KOPT-K1 (cell line): ENCODE results near the gene CLMN.
A peak's percentile ranks its signal among the peaks of the same experiment; 100 is the strongest.
"Not testable (repeated sequence)": the region's sequence is repeated elsewhere in the genome, so short reads cannot be mapped to it uniquely, and the experiment has no call there.

ENCODE experiments used
- H3K27ac ChIP-seq: fragments of 200-600 bp; sonication (generic); 2 replicates; pipeline ENCODE4 v1.5.1; 2016; ENCODE audit warnings: antibody characterized with exemption, mild to moderate bottlenecking, low read depth, low read length; ENCODE audit not compliant: poor library complexity, severe bottlenecking
- H3K36me3 ChIP-seq: fragments of 200-600 bp; sonication (generic); 2 replicates; pipeline ENCODE4 v1.5.1; 2017; ENCODE audit warnings: antibody characterized with exemption, mild to moderate bottlenecking, low read length, moderate library complexity; ENCODE audit not compliant: insufficient read depth
- H3K9me3 ChIP-seq: fragments of 200-600 bp; sonication (generic); 2 replicates; pipeline ENCODE4 v1.5.1; 2017; ENCODE audit warnings: antibody characterized with exemption, low read length, mild to moderate bottlenecking; ENCODE audit not compliant: insufficient read depth, poor library complexity, severe bottlenecking

Gene CLMN

DNA sequence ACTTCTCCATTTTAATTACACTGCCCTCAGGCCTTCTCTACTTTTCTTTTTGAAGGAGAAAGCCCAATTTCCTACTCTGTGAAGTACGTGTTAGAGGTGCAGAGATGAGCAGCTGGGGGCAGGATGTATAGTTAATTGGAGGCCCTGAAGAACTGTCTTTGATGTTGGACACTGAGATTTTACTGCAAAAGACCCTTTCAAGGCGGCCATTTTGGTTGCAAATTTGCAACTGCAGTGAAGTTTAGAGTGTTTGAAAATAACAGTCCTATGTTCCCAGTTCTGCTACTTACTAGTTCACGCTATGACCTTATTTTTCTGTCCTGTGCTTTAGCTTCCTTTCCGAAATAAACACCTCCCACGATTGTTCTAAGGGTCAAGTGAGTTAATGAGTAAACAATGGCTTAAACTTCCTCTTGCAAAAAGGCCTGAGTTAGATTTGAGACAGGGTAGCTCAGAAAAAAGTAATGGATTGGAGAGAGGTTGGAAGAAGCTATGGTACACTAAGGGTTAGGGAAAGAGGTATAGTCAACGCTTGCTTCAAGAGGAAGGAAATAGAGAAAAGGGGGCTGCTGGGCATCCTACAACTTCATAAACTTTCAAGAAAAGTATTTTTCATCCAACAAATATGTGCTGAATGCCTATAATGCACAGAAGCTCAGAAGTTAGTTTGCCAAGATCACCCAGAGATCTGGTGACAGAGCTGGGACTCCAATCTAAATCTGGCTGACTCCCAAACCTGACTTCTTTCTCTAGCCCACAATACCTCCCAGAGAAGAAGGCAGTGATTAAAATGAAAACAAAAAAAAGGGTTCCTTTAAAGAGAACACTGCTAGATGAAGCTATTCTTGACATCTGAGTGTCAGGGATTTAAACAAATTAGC, 135.9 kb downstream of the CLMN start:
- peaks cover 3% of the 10 kb centered on the region for H3K9me3 ChIP-seq
- H3K27ac ChIP-seq = no peak overlapping the region
- H3K36me3 ChIP-seq = no peaks in the 10 kb centered on the region

DNA sequence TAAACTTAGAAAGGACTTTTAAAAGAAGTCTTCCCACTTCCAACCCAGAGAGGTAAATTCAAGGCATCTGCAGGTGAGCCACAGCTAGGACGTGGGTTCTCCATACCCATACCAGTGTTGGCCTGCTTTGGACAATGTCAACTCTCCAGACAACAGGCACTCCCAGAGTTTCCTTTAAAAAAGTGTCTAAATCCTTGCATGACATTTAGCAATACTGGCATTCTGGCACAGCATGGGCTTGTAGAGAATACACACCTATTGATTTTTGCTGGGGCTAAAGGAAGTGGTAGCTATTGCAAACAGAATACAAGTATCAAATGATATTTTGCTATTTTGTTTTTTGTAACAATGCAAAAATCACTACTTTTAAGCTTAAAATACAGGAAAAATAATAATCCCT, 136.6 kb downstream of the CLMN start:
- no peak overlapping the region for H3K27ac ChIP-seq
- no peaks in the 10 kb centered on the region for H3K36me3 ChIP-seq

DNA sequence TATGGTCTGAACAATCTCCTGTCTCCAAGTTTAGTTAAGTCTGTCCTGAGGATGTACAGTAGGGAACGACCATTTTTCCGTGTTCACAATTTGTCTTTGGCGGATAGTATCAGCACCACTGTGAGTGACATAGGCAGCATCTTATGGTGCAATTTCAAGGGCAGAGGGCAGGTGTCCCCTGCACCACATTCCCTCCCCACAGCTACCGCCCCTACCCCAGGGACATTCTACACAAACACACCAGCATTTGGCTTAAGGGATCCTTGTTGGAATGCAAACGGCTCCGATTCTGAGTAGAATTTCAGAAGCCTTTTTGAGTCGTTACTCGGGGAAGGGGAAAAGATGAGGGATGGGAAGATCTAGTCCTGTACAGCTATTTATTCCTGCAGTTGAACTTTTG, 137.3 kb downstream of the CLMN start:
- Histone ChIP-seq H3K36me3 (no peaks in the 10 kb centered on the region), H3K9me3 (no peaks in the 10 kb centered on the region)

More for the DNA sequence above, 136.6 kb downstream of the CLMN start:
- H3K9me3 ChIP-seq = no peaks in the 10 kb centered on the region

DNA sequence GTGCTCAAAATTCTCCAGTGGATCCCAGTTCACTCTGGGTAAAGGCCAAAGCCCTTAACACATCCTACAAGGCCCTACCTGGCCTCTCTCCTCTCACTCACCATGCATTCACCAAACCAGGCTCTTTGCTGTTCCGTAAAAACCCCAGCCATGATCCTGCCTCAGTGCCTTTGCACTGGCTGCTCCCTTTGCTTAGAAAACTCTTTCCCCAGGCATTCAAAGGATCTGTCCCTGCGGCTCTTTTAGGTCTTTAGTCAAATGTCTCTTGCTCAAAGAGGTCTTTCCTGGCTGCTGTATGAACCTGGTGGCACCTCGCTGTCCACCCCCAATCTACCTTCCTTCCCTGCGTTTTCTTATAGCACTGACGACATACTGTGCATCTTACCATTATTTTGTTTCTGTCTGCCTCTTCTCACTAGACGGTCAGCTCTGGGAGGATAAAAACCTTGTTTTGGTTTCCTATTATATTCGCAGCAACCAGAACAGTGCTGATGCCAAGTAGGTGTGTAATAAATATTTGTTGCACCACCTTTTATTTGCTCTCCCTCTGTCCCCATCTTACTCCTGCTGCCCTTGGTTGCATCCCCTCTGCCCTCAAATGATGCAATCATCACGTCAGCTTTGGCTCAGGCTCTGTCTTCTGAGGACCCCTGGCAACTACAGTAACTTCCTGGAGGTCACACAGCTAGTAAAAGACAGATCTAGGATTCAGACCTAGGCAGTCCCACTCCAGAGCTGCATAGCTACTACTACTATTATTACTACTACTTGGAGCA, 138.6 kb downstream of the CLMN start:
- Histone ChIP-seq H3K27ac (no peak overlapping the region), H3K9me3 (no peaks in the 10 kb centered on the region), H3K36me3 (no peaks in the 10 kb centered on the region)

More for the DNA sequence above, 137.3 kb downstream of the CLMN start:
- no peak overlapping the region for H3K27ac ChIP-seq

DNA sequence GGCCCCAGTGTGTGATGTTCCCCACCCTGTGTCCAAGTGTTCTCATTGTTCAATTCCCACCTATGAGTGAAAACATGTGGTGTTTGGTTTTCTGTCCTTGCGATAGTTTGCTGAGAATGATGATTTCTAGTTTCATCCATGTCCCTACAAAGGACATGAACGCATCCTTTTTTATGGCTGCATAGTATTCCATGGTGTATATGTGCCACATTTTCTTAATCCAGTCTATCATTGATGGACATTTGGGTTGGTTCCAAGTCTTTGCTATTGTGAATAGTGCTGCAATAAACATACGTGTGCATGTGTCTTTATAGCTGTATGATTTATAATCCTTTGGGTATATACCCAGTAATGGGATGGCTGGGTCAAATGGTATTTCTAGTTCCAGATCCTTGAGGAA, 144.0 kb downstream of the CLMN start:
- H3K27ac ChIP-seq, H3K9me3 ChIP-seq, H3K36me3 ChIP-seq: not testable (repeated sequence)

DNA sequence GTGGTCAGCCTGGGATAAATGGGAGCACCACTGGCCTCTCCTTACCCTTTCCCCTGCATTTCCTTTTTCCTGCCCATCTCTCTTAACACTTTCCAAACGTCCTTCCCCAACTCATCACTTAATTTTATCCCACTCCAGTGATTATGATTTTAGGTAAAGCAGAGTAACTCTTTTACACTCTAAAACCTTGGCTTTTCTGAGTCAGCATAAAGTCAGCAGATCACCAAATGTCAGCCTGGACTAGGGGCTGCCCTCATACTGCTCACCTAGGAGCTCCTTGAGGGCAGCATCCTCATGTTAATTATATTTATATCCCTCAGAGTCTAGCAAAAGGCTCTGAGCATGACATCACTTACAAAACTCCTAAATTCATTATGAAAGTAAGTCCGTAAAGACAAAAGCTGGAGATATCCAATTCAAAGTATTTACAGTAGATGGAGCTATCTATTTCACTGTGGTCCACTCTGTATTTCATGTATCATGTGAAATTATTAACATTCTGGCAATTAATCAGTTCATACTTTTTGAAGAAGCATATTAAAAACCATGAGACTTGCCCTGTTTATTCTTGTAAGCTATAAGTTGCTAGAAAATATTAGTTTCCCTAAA, 145.4 kb downstream of the CLMN start:
- Histone ChIP-seq H3K27ac (no peak overlapping the region), H3K36me3 (no peaks in the 10 kb centered on the region), H3K9me3 (no peaks in the 10 kb centered on the region)

DNA sequence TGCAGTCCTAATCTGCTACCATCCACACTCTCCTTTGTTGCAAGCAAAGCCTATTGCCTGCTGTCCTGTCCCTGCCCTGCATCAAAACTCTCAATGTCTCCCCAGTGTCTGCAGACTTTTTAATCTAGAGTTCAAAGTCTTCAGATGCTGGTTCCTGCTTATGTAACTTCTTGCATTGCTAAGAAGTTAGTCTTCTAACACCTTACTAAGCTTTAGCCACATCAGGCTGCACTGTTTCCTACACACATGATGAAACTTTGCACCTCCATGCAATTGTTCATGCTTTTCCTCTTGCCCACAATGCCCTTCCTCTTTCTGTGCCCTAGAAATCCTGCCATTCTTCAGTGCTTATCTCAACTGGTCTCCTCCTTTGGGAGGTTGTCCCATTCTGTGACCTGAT, 146.2 kb downstream of the CLMN start:
- Histone ChIP-seq H3K36me3 (no peaks in the 10 kb centered on the region), H3K27ac (no peak overlapping the region), H3K9me3 (no peaks in the 10 kb centered on the region)

DNA sequence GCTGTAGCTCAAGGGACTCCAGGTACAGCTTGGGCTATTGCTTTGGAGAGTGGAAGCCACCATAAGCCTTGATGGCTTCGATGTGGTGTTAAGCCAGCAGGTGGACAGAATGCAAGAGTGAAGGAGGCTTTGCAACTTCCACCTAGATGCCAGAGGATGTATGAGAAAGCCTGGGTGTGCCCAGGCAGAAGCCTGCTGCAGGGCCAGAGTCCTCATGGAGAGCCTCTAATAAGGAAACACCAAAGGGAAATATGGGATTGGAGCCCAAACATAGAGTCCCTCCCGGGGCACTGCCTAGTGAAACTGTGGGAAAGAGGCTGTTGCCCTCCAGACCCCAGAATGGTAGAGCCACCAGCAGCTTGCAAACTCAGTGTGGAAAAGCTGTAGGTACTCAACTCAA, 152.5 kb downstream of the CLMN start:
- Histone ChIP-seq H3K9me3 (peaks cover 16% of the 10 kb centered on the region), H3K27ac (no peak overlapping the region), H3K36me3 (no peaks in the 10 kb centered on the region)

DNA sequence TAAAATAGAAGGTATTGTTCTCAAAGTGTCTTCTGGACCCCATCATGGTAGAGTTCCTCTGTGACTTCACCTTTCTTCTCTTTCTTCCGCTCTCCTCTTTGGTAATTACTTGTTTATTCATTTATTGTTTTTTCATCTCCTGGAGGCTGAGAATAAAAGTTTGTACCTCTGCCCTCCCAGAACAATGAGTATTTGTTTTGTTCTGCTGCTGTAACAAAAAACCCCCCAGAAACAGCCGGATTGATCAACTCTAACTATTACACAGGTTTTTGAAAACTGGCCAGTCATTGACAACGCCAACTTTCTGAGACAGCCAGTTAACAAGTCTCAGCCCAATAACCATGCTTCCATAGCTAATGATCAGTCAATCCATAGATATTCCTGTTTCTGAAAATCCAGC, 154.2 kb downstream of the CLMN start:
- Histone ChIP-seq H3K36me3 (no peaks in the 10 kb centered on the region), H3K9me3 (peaks cover 16% of the 10 kb centered on the region), H3K27ac (no peak overlapping the region)

DNA sequence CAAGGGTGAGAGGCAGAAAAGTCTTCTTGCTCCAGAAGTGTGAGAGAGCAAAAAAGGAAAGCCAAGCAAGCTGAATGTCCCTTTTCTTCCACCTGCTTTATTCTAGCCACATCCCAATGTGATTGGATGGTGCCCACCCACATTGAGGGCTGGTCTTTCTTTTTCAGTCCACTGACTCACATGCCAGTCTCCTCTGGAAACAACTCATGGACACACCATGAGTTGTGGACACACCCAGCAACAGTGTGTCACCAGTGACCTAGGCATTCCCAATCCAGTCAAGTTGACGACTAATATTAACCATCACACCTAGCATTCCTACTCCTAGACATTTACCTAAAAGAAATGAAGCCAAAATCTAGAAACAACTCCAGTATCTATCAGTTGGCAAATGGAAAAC, 155.2 kb downstream of the CLMN start:
- H3K36me3 ChIP-seq = no peaks in the 10 kb centered on the region
- no peak overlapping the region for H3K27ac ChIP-seq
- H3K9me3 ChIP-seq = peaks cover 16% of the 10 kb centered on the region

DNA sequence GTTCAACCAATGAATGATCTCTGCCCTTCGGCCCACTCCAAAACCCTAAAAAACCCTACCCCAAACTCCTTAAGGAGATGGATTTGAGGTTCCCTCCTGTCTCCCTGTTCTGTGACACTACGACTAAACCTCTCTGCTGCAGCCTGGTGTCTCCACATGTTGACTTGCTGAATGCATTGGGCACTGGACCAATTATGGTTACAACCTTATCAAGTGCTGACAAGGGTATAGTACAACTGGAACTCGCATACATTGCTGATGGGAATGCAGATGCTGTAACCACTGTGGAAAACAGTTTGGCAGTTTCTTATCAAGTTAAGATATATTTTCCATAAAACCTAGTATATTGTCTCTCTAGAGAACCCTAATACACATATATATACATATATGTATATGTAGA, 156.0 kb downstream of the CLMN start:
- peaks cover 16% of the 10 kb centered on the region for H3K9me3 ChIP-seq
- H3K27ac ChIP-seq = no peak overlapping the region
- no peaks in the 10 kb centered on the region for H3K36me3 ChIP-seq

DNA sequence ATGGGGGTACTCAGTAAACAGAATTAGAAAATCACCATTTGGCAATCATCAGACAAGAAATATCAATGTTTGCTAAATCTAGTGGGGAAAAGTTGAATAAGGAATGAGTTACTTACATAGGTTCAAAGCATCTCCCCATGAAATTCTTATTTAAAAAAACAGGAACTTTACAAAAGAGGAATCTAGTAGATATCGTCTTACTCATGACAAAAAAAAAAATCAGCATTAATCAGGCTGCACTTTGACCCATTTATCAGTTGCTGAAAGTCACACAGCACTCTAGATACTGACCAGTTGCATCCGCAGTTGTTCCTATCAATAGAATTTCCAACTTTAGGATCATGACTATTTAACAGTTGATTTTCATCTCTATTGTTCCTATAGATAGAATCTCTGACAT, 156.6 kb downstream of the CLMN start:
- Histone ChIP-seq H3K36me3 (no peaks in the 10 kb centered on the region), H3K9me3 (peaks cover 16% of the 10 kb centered on the region), H3K27ac (no peak overlapping the region)

DNA sequence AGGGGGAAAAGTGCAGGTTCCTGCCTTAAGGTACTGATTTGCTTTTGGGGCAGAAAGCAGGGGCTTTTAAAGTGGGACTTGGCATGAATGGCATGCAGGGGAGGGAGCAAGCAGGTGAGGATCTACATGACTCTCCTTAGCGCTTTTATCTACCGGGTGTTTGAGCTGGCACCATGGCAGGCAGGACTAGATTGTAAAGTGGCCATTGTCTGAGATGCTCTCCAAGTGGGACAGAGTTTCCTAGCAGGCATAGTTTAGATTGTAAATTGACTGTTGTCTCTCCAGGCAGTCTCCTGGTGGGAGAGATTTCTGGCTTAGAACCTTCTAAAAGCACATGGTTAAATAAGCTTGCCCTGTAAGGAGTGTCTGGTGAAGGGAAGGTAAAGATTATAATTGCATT, 157.1 kb downstream of the CLMN start:
- Histone ChIP-seq H3K36me3 (no peaks in the 10 kb centered on the region), H3K27ac (no peak overlapping the region), H3K9me3 (peaks cover 16% of the 10 kb centered on the region)

DNA sequence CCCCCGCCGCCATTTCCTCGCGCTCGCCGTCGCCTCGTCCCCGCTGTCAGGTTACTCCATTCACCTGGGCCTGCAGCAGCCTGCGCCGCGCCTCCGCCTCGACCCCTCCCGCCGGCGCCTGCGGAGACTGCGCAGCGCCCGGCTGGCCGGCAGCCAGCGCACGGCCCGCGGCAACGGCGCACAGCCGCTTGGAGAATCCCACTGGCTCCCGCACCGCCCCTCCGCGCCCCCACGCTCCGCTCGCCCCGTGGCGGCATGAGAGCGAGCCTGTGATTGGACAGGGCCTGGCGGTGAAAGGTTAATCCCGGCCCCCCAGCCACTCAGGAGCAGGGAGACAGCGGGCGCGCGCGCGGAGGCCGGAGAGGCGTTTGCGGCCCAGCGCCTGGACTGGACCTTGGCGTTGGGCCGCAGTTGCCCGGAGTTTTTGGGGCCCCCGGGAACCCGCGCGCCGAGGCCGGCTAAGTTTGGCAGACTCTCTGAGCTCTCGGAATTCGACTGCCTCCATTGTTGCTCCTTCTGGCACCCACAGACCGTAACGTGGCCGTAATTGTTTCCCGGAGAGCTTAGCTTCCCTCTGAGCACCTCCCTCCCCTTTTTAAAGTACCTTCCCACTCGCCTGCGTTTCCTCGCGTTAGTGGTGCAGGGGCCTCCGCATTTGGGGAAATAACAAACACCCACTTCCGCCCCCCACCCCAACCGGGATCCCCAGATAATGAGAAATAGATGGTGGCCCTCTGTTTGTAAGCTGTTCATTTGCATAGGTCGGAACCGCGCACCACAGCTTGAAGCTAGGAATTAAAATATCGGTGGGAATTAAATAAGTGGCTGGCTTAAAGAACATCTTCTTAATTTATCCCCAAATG, 162.2 kb downstream of the CLMN start, which contains the start of gene DICER1:
TSS of gene DICER1 (minus strand) at position 203 of the 863 bp plus-strand sequence. CDS start 24,071 bp downstream, outside the sequence.
- peak within 1 kb of the TSS; percentile 86 for H3K27ac ChIP-seq
- 0 out of 2 replicates have a peak, but pooled peaks cover 4% of the 10 kb centered on the region for H3K36me3 ChIP-seq
- no peaks in the 10 kb centered on the region for H3K9me3 ChIP-seq
